Epithelial cell of esophagus (primary cell): Measurements from ENCODE around the gene GPX1.
"Not testable (repeated sequence)": the region's sequence is repeated elsewhere in the genome, so short reads cannot be mapped to it uniquely, and the experiment has no call there.

ENCODE experiments used
- DNase-seq: peaks from one replicate; pipeline ENCODE4 v3.0.0; 2010; ENCODE audit warnings: low read depth
- H3K4me3 ChIP-seq: 2 replicates; pipeline ENCODE4 v1.5.1; 2011; ENCODE audit warnings: mild to moderate bottlenecking, low read length, control low read depth
- CTCF ChIP-seq: IDR thresholded peaks from 2 replicates; pipeline ENCODE4 v1.5.1; 2011; ENCODE audit warnings: low read depth, mild to moderate bottlenecking, low read length, control low read depth, inconsistent platforms; ENCODE audit not compliant: insufficient read depth; ENCODE audit errors: missing control alignments

The GPX1 gene

GRCh38 chr3:49352890-49353421 lies 5.2 kb downstream of the GPX1 start:
- TF ChIP-seq CTCF = no peak
- peak; percentile 81 for DNase-seq
- no peak overlapping the region for H3K4me3 ChIP-seq

- no peak overlapping the region for H3K4me3 ChIP-seq
- TF ChIP-seq CTCF = no peak
- DNase-seq = no peak
Measured at GRCh38 chr3:49352281-49352680, 5.9 kb downstream of the GPX1 start.

- no peak overlapping the region for H3K4me3 ChIP-seq
- DNase-seq = peak; percentile 96
- TF ChIP-seq CTCF = no peak
Measured at GRCh38 chr3:49351521-49352011, 6.6 kb downstream of the GPX1 start.

- TF ChIP-seq CTCF = no peak
- no peak for DNase-seq
- no peak overlapping the region for H3K4me3 ChIP-seq
Measured at GRCh38 chr3:49349348-49350114, 8.6 kb downstream of the GPX1 start.

GRCh38 chr3:49348361-49348760 lies 9.8 kb downstream of the GPX1 start:
- not testable (repeated sequence) for DNase-seq, H3K4me3 ChIP-seq

- DNase-seq = peak; percentile 75
- no peak overlapping the region for H3K4me3 ChIP-seq
Measured at GRCh38 chr3:49346797-49347251, 11.3 kb downstream of the GPX1 start.

More at GRCh38 chr3:49346797-49347251, 11.3 kb downstream of the GPX1 start:
- TF ChIP-seq CTCF = no peak
